CD4-positive, alpha-beta T cell treated with Interleukin-6 at 100 ng/mL for 8 hours (primary cell): ENCODE data around the gene MAPKAP1.
A peak's percentile ranks its signal among the peaks of the same experiment; 100 is the strongest.

ENCODE experiments used
- DNase-seq: peaks from one replicate; pipeline ENCODE4 v3.0.0-alpha.2; 2020; ENCODE audit warnings: mixed read lengths, low spot score

Gene MAPKAP1

DNA sequence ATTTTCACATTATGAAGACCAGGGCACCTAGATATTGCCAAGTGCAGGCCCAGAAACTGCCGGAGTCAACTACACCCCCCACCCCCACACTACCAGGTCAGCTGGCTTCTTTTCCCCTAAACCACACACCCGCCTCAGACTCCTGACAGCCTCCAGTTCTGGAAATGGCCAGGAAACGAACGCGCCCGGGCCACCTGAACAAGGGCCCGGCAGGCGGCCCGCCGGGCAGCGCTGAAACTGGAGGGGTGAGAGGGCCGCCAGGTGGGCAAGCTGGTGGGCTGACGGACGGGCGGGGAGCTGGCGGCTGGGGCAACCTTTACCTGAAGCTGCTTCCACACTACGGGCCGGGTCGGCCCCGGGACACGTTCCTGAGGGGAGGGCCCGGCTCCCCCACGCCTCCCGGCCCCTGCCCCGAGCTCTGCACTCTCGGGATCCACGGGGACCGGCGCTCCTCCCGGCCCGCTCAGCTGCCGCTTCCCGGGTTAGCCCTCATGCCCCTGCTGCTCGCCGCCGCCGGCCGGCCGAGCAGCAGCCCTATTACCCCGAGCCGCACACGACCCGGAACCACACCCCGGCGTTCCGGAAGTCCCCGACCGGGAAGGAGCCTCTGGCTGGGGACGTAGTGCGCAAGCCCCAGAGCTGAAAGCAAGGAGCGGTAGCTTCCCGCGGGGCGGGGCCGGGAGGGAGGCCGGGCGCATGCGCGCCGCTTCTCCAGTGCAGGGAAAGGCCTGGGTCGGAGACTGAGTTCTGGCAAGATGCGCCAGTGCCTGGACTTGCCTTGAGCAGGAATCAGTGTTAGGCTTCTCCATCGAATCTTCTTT is at the start of gene MAPKAP1:
Gene MAPKAP1 (minus strand): TSS at position 558 of the 821 bp plus-strand sequence. CDS start 34,634 bp downstream, outside the sequence.
- DNase-seq, result peak; percentile 95

DNA sequence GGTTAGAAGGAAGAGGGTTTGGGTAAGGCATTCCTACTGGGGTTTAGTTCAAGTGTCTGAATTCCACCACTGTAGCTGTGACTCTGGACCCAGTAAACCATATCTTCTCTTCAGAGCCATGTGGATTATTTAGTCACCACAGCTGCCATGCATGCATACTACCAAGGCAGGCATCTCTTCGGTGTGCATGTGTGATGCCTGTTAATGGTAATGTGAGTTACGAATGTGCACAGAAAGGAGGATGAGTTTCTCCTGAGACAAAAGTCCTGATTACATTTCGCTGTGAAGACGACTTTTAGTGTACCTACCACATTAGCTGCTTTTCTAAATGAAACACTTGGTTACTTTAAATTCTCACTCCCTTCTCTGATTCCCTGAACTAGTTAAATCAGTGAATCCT is 49.5 kb upstream of the MAPKAP1 start:
- no peak for DNase-seq

GRCh38 chr9:125755340-125755739 is 48.3 kb upstream of the MAPKAP1 start:
- DNase-seq, result no peak

DNA sequence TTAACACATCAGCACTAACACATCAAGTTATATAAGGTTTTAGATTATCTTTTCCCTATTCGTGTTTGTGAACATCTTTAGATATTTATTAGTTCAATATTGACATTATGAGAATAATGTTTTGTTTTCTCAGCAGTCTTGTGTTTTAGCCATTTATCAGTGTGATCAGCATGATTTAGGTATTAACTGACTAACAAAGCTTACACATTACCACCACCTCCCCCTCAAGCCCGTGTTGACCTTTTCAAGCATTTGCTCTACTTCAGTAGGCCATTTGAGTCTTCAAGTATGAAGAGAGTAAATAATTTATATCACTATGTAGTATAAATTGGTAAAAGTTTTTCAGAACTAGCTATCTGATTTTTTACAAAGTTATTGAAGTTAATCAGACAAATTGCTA is 47.1 kb upstream of the MAPKAP1 start:
- DNase-seq, result no peak

DNA sequence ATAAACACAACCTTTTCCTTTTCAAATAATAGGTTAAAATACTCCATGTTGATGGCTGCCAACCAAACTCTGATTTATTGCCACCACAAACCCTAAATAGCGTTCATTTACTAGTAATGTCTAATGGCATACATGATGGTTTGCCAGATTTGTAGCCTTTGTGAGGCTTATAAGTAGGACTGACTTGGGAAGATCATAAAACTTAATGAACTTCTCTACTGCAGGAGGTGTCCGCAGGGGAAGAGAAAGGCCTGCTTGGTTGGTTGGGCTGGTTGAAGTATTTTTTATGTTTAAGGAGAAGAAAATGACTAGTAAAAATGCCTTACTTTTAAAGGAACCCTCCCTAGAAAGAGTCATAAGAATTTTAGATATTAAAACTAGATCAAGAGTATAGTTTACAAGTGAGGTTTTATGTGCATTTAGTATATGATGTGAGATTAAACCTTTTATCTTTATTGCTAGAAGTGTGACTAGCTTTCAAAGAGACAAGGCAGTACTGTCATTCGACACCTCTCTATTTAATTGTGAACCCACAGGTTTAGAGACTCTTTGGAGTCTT is 45.1 kb upstream of the MAPKAP1 start:
- DNase-seq, result no peak

DNA sequence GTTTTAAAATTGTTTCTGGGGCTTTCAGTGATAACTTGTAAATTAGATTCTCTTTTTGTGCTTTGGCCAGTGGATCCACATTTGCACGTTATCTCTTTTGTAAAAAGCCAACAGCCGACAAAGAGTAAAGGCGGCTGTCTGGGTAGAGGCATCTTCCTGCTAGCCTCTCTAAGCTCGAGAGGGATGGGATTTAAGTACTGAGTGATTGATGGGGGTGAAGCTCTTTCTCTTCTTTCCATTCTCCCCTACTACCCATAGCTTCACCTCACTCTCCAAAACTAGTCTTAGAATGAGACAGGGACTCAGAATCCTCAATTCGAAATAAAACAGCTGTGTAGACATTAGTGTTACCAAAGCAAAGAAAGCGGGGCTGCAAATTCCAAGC is 43.6 kb upstream of the MAPKAP1 start:
- DNase-seq, result no peak

GRCh38 chr9:125749951-125750626 is 43.1 kb upstream of the MAPKAP1 start:
- no peak for DNase-seq

- no peak for DNase-seq
Measured at GRCh38 chr9:125749287-125749935, 42.4 kb upstream of the MAPKAP1 start.

DNA sequence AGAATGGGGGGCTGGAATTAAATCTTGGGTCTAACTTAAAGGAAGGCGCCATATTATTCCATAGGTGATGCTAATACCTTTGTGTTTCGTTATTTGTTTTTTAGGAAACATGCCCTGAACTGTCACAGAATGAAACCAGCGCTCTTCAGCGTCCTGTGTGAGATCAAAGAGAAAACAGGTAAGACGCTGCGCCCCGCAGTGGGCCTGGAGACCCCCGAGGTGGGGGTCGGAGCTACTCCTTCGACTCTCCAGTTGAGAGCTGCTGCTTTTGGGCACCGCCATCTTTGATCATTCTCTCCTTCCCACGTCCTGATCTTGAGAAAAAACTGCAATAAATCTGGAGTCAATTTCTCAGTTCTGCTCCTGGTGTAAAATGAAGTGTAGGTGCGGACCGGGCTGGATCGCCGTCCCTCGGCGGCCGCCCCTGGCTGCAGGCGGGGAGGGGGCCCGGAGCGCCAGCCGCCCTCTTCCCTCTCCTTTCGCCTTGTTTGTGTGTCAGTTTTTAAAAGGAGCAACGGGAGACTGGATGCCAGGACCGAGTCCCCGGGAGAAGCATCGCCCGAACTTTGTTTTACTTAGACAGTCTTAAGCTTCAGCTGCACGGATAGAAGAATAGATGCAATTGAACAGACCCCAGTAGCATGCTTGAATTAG is 41.6 kb upstream of the MAPKAP1 start:
- DNase-seq, result no peak

- peak; percentile 3 for DNase-seq
Measured at GRCh38 chr9:125747765-125748445, 40.9 kb upstream of the MAPKAP1 start.

DNA sequence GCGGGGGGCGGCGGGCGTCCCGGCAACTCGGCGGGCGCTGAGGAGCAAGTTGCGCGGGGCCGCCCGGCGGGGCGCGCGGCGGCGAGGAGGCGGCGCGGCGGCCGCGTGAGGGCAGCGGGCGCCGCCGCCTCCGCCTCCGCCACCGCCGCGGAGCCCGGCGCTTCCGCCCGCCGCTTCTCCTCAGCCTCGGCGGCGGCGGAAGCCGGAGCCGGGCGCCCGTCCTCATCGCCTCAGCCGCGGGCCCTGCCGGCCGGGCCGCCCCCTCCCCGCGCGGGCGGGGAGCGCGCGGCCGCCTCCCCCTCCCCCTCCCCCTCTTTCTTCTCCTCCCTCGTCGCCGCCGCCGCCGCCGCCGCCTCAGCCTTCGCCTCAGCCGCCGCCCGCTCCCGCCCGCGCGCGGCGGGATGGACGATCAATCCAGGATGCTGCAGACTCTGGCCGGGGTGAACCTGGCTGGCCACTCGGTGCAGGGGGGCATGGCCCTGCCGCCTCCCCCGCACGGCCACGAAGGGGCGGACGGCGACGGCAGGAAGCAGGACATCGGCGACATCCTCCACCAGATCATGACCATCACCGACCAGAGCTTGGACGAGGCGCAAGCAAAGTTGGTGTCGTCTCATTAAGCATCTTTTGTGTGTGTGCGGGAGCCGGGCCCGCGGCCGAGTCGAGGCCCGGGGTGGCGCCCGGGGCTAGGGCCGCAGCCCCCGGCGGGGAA is 40.2 kb upstream of the MAPKAP1 start, which contains the start of gene PBX3:
Gene PBX3 (plus strand): TSS at position 321 of the 712 bp plus-strand sequence.
- DNase-seq, result peak; percentile 39

DNA sequence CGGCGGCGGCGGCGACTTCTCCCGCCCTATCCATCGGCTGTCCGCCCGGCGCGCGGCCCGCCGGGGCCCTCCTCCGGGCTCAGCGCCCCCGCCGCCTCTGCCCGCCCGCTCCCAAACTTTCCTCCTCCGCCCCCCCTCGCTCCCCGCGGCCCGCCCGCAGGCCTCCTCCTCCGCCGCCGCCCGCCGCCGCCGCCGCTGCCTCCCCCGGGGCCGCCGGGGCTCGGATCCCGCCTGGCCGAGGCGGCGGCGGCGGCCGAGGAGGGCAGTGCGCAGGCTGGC is 39.7 kb upstream of the MAPKAP1 start:
- no peak for DNase-seq

DNA sequence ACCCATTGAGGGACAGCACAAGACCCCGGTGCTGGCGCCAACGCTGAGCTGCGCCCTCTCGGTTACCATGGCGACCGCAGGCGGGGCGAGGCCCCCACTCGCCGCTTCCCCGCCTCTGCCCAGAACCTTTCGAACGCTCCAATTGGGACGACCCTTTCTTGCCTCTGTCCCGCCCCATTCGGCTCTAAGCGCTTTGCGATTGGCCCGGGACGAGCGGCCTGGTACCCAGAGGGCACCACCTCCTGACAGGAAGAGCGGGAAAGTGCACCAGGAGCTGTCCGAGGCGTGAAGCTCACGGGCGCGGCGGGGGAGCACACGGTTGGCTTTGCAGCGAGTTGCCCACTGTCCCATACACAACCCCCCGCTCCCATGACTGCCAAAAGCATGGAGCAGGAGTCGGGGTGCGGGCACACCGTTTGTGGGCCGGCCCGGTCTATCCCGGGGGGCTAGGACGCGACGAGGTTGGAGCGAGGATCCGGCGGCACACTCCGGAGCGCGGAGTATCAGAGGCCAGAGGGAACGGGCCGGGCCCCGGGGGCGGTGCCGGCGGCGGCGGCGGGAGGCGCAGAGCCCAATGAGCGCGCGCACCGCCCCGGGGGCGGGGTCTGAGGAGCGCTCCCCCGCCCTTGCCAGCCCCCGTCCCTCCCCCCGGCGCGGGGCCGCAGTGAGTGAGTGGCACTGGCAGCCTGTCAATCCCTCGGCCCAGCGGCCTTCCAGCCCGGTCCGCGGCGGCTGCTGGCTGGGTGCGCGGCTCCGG is 39.2 kb upstream of the MAPKAP1 start:
- peak; percentile 93 for DNase-seq

GRCh38 chr9:125745682-125746016 is 38.6 kb upstream of the MAPKAP1 start:
- DNase-seq, result no peak

DNA sequence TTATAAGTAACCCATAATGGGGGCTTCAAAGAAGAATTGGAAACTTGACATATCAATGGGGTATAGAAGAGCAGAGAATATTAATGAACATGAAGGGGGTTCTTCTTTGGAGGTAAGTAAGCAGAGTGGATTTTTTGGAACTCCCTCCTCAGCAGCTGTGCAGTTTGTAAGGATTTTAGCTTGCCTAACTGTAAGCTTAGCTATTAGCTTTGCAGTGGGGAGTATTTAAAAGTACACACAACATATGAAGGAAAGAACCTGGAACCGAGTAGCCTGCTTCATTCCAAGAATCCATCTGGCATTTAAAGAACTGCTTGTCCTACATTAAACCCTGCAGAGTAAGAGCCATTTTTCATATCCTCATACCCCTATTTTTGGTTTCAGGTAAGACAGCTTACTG is 38.0 kb upstream of the MAPKAP1 start:
- DNase-seq, result no peak

DNA sequence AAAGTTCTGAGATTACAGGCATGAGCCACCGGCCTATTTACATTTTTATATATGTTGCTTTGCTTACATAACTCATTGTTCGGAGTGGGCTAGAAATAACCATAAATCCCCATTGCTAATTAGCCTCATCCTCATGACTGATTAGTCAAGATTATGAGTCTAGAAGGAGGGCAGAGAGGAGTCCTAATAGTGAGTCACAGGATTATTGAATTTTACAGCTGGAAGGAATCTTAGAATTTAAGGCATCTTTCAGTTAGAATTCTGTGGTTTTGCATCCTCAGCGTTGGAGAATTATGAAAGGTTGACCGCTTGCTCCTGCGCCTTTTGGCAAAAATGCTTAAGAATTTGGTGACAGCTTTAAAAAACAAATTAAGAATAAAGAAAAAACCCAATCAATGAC is 37.6 kb upstream of the MAPKAP1 start:
- no peak for DNase-seq

- no peak for DNase-seq
Measured at GRCh38 chr9:125743682-125744428, 36.8 kb upstream of the MAPKAP1 start.

GRCh38 chr9:125742657-125743056 is 35.6 kb upstream of the MAPKAP1 start:
- DNase-seq, result no peak

DNA sequence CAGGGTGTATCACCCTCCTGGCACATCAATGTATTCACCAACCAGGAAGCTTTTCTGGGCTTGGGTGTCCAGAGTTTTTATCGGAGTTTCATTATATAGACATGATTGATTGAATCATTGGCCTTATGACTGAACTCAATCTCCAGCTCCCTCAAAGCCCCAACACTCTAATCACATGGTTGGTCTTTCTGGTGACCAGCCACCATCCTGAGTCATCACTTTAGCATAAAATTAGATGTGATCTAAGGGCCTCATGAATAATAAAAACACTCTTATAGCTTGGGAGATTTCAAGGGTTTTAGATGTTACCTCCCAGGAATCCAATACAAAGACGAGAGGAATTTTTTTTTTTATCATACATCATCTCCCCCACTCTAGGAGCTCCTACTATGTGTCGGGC is 32.4 kb upstream of the MAPKAP1 start:
- no peak for DNase-seq

DNA sequence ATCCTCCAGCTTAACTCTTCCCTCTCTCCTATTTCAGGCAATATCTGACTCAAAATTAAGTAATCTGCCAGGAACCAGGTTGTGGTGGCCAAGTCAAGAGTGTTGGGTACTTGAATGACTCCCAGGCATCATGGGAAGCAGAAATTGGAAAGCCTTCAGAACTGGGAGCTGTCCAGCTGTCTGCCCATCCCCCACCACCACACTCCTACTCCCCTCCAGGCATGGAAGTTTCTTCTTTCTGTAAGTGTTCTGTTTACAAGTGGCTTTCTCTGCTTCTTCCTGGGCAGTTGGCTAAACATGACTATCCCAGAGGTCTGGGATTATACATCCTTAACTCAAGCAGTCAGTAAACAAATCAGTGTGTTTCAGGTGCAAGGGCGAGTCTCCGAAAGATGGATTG is 25.6 kb upstream of the MAPKAP1 start:
- no peak for DNase-seq
